NB4 (cell line): Measurements from ENCODE around the gene UBA6.

ENCODE experiments used
- DNase-seq: peaks from one replicate; pipeline ENCODE4 v3.0.0; 2010; ENCODE audit warnings: low read depth
- H3K4me3 ChIP-seq: one replicate; pipeline ENCODE4 v1.5.1; 2011; ENCODE audit warnings: mild to moderate bottlenecking, low read depth, low read length, moderate library complexity
- MAX ChIP-seq: IDR thresholded peaks from 2 replicates; pipeline ENCODE4 v1.6.1; 2011; ENCODE audit warnings: low read depth, low read length
- MYC ChIP-seq: IDR thresholded peaks from 2 replicates; pipeline ENCODE4 v1.6.1; 2011; ENCODE audit warnings: low read depth, low read length
- POLR2A ChIP-seq: IDR thresholded peaks from 2 replicates; pipeline ENCODE4 v1.6.1; 2011; ENCODE audit warnings: mild to moderate bottlenecking; ENCODE audit not compliant: insufficient read length; ENCODE audit errors: extremely low read depth
- TF ChIP-seq, protein P1 (sequence below): IDR thresholded peaks from one replicate; pipeline ENCODE4 v1.5.1; 2012; ENCODE audit warnings: low read depth, low read length

The UBA6 gene

GRCh38 chr4:67581913-67582312 is 119.0 kb downstream of the UBA6 start:
- TF ChIP-seq POLR2A = no peak
- TF ChIP-seq MYC = no peak
- TF ChIP-seq, protein P1, sequence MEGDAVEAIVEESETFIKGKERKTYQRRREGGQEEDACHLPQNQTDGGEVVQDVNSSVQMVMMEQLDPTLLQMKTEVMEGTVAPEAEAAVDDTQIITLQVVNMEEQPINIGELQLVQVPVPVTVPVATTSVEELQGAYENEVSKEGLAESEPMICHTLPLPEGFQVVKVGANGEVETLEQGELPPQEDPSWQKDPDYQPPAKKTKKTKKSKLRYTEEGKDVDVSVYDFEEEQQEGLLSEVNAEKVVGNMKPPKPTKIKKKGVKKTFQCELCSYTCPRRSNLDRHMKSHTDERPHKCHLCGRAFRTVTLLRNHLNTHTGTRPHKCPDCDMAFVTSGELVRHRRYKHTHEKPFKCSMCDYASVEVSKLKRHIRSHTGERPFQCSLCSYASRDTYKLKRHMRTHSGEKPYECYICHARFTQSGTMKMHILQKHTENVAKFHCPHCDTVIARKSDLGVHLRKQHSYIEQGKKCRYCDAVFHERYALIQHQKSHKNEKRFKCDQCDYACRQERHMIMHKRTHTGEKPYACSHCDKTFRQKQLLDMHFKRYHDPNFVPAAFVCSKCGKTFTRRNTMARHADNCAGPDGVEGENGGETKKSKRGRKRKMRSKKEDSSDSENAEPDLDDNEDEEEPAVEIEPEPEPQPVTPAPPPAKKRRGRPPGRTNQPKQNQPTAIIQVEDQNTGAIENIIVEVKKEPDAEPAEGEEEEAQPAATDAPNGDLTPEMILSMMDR = no peak
- TF ChIP-seq MAX = no peak
- no peak for DNase-seq
- no peak overlapping the region for H3K4me3 ChIP-seq

GRCh38 chr4:67581208-67581857 is 119.6 kb downstream of the UBA6 start:
- no peak for DNase-seq
- TF ChIP-seq POLR2A = no peak
- no peak for TF ChIP-seq MAX
- no peak for TF ChIP-seq MYC
- TF ChIP-seq, protein P1 = no peak

DNA sequence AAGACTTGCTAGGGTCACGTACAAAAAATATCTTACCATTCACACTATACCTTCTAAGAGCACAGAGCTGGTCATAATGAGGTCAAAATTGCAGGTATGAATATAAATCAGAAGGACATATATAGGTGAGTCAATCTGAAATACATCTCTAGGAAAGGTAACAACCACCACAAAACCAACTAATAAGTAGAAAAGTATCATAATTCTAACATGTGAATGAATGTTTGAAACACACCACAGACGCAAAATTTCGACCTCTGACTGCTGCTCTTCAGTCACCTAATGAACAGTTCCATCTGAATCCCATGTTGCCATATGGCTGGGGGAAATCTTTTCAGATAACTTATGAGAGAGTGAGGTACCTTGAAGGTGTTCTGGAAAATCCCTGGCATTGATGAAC is 120.4 kb downstream of the UBA6 start:
- TF ChIP-seq POLR2A (no peak), MAX (no peak), MYC (no peak)
- TF ChIP-seq, protein P1 = no peak
- no peak overlapping the region for H3K4me3 ChIP-seq
- DNase-seq = no peak

More at GRCh38 chr4:67581208-67581857, 119.6 kb downstream of the UBA6 start:
- H3K4me3 ChIP-seq = no peak overlapping the region

DNA sequence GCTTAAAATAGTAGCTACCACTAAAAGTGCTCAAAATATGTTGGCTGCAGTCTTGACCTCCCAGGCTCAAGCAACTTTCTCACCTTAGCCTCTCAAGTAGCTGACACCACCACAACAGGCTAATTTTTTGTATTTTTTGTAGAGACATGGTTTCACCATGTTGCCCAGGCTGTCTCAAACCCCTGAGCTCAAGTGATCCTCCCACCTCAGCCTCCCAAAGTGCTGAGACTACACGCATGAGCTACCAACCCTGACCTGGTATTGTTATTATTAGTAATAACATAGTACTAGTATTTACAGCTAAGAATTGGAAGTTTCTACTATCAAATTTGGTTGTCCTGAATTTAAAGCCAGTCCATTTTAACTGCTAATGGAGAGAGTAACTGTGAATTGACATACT is 124.4 kb downstream of the UBA6 start:
- H3K4me3 ChIP-seq = no peak overlapping the region
- no peak for DNase-seq
- TF ChIP-seq, protein P1 = no peak
- TF ChIP-seq POLR2A = no peak
- TF ChIP-seq MAX = no peak
- TF ChIP-seq MYC = no peak

GRCh38 chr4:67576059-67576466 is 124.9 kb downstream of the UBA6 start:
- no peak for DNase-seq
- TF ChIP-seq MAX = no peak
- no peak overlapping the region for H3K4me3 ChIP-seq

GRCh38 chr4:67575232-67576058 is 125.5 kb downstream of the UBA6 start:
- peak; percentile 71 for DNase-seq
- TF ChIP-seq, protein P1 = no peak
- TF ChIP-seq MAX (no peak), POLR2A (no peak), MYC (no peak)
- no peak overlapping the region for H3K4me3 ChIP-seq
